H1 (cell line): ENCODE data around the gene FADD. TPM values are rescaled to one million over a fixed set of nuclear protein-coding genes. Genes with fewer than 3 reads are reported as not detected.

ENCODE experiments used
- CTCF ChIA-PET: fragments of 300-600 bp; sonication (Branson Sonifier 250); formaldehyde crosslinking; loops from one replicate; lab custom pipeline; 2021; ENCODE audit not compliant: partially characterized antibody; lab: Charles Lee
- POLR2A ChIA-PET: fragments of 300-600 bp; sonication (Branson Sonifier 250); formaldehyde crosslinking; loops from one replicate; lab custom pipeline; 2021; ENCODE audit warnings: inconsistent platforms; ENCODE audit not compliant: partially characterized antibody; lab: Charles Lee
- DNase-seq, 2 experiments: peaks; one replicate each; pipeline versions ENCODE4 v3.0.0 to v3.0.0-alpha.2; 2010 to 2022; ENCODE audit warnings: low spot score in 2 of 2, low read depth in 1 of 2, mixed read lengths in 1 of 2
- FAIRE-seq: peaks from 2 replicates; lab custom pipeline; 2011; peaks lifted over from hg19 to GRCh38; lab: Jason Lieb, UNC
- H2AFZ ChIP-seq: 2 replicates; pipeline ENCODE4 v1.8.1; 2012; ENCODE audit warnings: low read length, inconsistent platforms
- H2AK5ac ChIP-seq: 2 replicates; pipeline ENCODE4 v1.6.1; 2013; ENCODE audit warnings: low read depth, low read length
- H2BK120ac ChIP-seq: replicated peaks from 2 replicates; pipeline ENCODE3; 2013; ENCODE audit warnings: low read depth, low read length, inconsistent platforms
- H2BK12ac ChIP-seq: 2 replicates; pipeline ENCODE4 v1.6.1; 2013; ENCODE audit warnings: low read depth, low read length
- H2BK15ac ChIP-seq: 2 replicates; pipeline ENCODE4 v1.6.1; 2013; ENCODE audit warnings: low read length
- H2BK20ac ChIP-seq: 2 replicates; pipeline ENCODE4 v1.6.1; 2013; ENCODE audit warnings: low read length
- H2BK5ac ChIP-seq: 2 replicates; pipeline ENCODE4 v1.6.1; 2013; ENCODE audit warnings: low read depth, low read length
- H3K14ac ChIP-seq: 2 replicates; pipeline ENCODE4 v1.6.1; 2013; ENCODE audit warnings: inconsistent platforms; ENCODE audit not compliant: insufficient read length
- H3K18ac ChIP-seq: 2 replicates; pipeline ENCODE4 v1.6.1; 2013; ENCODE audit warnings: low read length; ENCODE audit errors: extremely low read depth
- H3K23ac ChIP-seq: 2 replicates; pipeline ENCODE4 v1.6.1; 2013; ENCODE audit warnings: inconsistent platforms; ENCODE audit not compliant: insufficient read length
- H3K23me2 ChIP-seq: 2 replicates; pipeline ENCODE4 v1.6.1; 2013; ENCODE audit warnings: low read depth, low read length
- H3K27ac ChIP-seq: 2 replicates; pipeline ENCODE4 v1.6.1; 2011; ENCODE audit warnings: low read depth, low read length, inconsistent platforms
- H3K27me3 ChIP-seq, 4 experiments: replicated peaks in 1 of 4; 1 replicate in 1 of 4; 2 replicates in 3 of 4; pipeline versions ENCODE4 v1.6.1 to v1.8.1; 2011 to 2013; ENCODE audit warnings: low read length in 3 of 4, mild to moderate bottlenecking in 3 of 4, inconsistent platforms in 2 of 4, mixed read lengths in 2 of 4, moderate library complexity in 1 of 4; ENCODE audit not compliant: control insufficient read depth in 3 of 4, insufficient read depth in 3 of 4; ENCODE audit errors: extremely low read depth in 1 of 4
- H3K36me3 ChIP-seq, 4 experiments: 2 replicates each; pipeline versions ENCODE4 v1.6.1 to v1.8.1; 2011 to 2013; ENCODE audit warnings: mild to moderate bottlenecking in 4 of 4, low read length in 3 of 4, moderate library complexity in 2 of 4, control low read depth in 1 of 4, inconsistent platforms in 1 of 4; ENCODE audit not compliant: insufficient read depth in 4 of 4, control insufficient read depth in 2 of 4
- H3K4ac ChIP-seq: replicated peaks from 2 replicates; pipeline ENCODE3; 2013; ENCODE audit warnings: low read length, low read depth, mixed read lengths, inconsistent platforms; ENCODE audit not compliant: insufficient read length
- H3K4me1 ChIP-seq, 4 experiments: replicated peaks in 1 of 4; 1 replicate in 1 of 4; 2 replicates in 3 of 4; pipeline versions ENCODE4 v1.6.1 to v1.8.1; 2011 to 2013; ENCODE audit warnings: low read length in 3 of 4, inconsistent platforms in 2 of 4, mixed read lengths in 1 of 4; ENCODE audit not compliant: insufficient read depth in 4 of 4, control insufficient read depth in 3 of 4
- H3K4me2 ChIP-seq, 2 experiments: 2 replicates each; pipeline versions ENCODE4 v1.6.1 to v1.8.1; 2011 to 2013; ENCODE audit warnings: low read depth in 2 of 2, low read length in 2 of 2, control low read depth in 1 of 2, inconsistent platforms in 1 of 2, mild to moderate bottlenecking in 1 of 2; ENCODE audit not compliant: insufficient read depth in 1 of 2
- H3K4me3 ChIP-seq, 4 experiments: fragments of 200-600, 300-600 bp in 1 of 4; sonication (generic), shearing (Covaris generic), sonication (Bioruptor Twin) in 1 of 4; 2 replicates each; pipeline versions ENCODE4 v1.5.1 to v1.8.1; 2011 to 2016; ENCODE audit warnings: low read length in 4 of 4, low read depth in 3 of 4, control low read depth in 2 of 4, inconsistent platforms in 2 of 4, mild to moderate bottlenecking in 2 of 4, mixed read lengths in 1 of 4, moderate library complexity in 1 of 4; ENCODE audit not compliant: insufficient read depth in 2 of 4; ENCODE audit errors: extremely low read depth in 1 of 4
- H3K56ac ChIP-seq: replicated peaks from 2 replicates; pipeline ENCODE3; 2013; ENCODE audit warnings: low read depth, mild to moderate bottlenecking, mixed read lengths, low read length, inconsistent platforms; ENCODE audit not compliant: insufficient read length
- H3K79me1 ChIP-seq: 2 replicates; pipeline ENCODE4 v1.6.1; 2013; ENCODE audit warnings: low read depth, low read length, control low read depth
- H3K79me2 ChIP-seq, 2 experiments: 2 replicates each; pipeline versions ENCODE4 v1.6.1 to v1.8.1; 2012 to 2013; ENCODE audit warnings: low read length in 2 of 2, mild to moderate bottlenecking in 2 of 2, inconsistent platforms in 1 of 2; ENCODE audit not compliant: insufficient read depth in 2 of 2, control insufficient read depth in 1 of 2
- H3K9ac ChIP-seq, 4 experiments: replicated peaks in 1 of 4; 1 replicate in 1 of 4; 2 replicates in 3 of 4; pipeline versions ENCODE4 v1.6.1 to v1.8.1; 2011 to 2013; ENCODE audit warnings: low read depth in 3 of 4, low read length in 3 of 4, control low read depth in 2 of 4, mild to moderate bottlenecking in 2 of 4, moderate library complexity in 2 of 4, inconsistent platforms in 1 of 4; ENCODE audit errors: extremely low read depth in 1 of 4
- H3K9me3 ChIP-seq, 2 experiments: 2 replicates each; pipeline versions ENCODE4 v1.6.1 to v1.8.1; 2012 to 2013; ENCODE audit warnings: mild to moderate bottlenecking in 2 of 2, moderate library complexity in 2 of 2, control low read depth in 1 of 2, inconsistent platforms in 1 of 2, low read depth in 1 of 2, low read length in 1 of 2, mixed read lengths in 1 of 2; ENCODE audit not compliant: insufficient read depth in 2 of 2
- H4K20me1 ChIP-seq, 2 experiments: replicated peaks in 1 of 2; 2 replicates each; pipeline versions ENCODE3 to v1.8.1; 2011 to 2013; ENCODE audit warnings: inconsistent platforms in 2 of 2, low read length in 2 of 2, mild to moderate bottlenecking in 1 of 2; ENCODE audit not compliant: insufficient read depth in 2 of 2, control insufficient read depth in 1 of 2
- H4K5ac ChIP-seq: 2 replicates; pipeline ENCODE4 v1.6.1; 2013; ENCODE audit warnings: low read length, low read depth, mixed read lengths, inconsistent platforms; ENCODE audit not compliant: insufficient read length
- H4K8ac ChIP-seq: 2 replicates; pipeline ENCODE4 v1.8.0; 2013; ENCODE audit warnings: mild to moderate bottlenecking, moderate library complexity, low read length, inconsistent platforms; ENCODE audit not compliant: insufficient read depth; ENCODE audit errors: extremely low read depth
- H4K91ac ChIP-seq: replicated peaks from 2 replicates; pipeline ENCODE3; 2013; ENCODE audit warnings: low read length, mixed read lengths, inconsistent platforms; ENCODE audit not compliant: insufficient read length
- BRCA1 ChIP-seq: IDR thresholded peaks from 2 replicates; pipeline ENCODE4 v1.6.1; 2012; ENCODE audit warnings: low read depth, low read length, improper control_type of control experiment
- CTCF ChIP-seq, 3 experiments: IDR thresholded peaks; 1 replicate in 2 of 3; 2 replicates in 1 of 3; pipeline versions ENCODE4 v1.5.1 to v1.6.1; 2011; ENCODE audit warnings: low read length in 3 of 3, mild to moderate bottlenecking in 3 of 3, inconsistent platforms in 2 of 3, low read depth in 1 of 3, moderate library complexity in 1 of 3; ENCODE audit not compliant: insufficient read depth in 1 of 3; ENCODE audit errors: control extremely low read depth in 1 of 3
- MAX ChIP-seq: IDR thresholded peaks from 2 replicates; pipeline ENCODE4 v1.6.1; 2012; ENCODE audit warnings: inconsistent platforms
- RAD21 ChIP-seq, 2 experiments: IDR thresholded peaks in 1 of 2; conservative IDR thresholded peaks in 1 of 2; 2 replicates each; pipeline ENCODE4 v1.6.1; 2011; ENCODE audit warnings: low read depth in 2 of 2, low read length in 2 of 2, improper control_type of control experiment in 1 of 2, inconsistent platforms in 1 of 2, mild to moderate bottlenecking in 1 of 2, moderate library complexity in 1 of 2
- WGBS, 2 experiments: shearing (Covaris generic) in 1 of 2; methylation state at CpG; one replicate each; pipeline versions ENCODE4 v1.1.6 to v1.1.7; 2013 to 2015; ENCODE audit warnings: low lambda C conversion rate in 2 of 2, mixed read lengths in 2 of 2, inconsistent platforms in 1 of 2, low coverage in 1 of 2, missing lambda C conversion rate in 1 of 2; ENCODE audit not compliant: insufficient replicate concordance in 2 of 2, insufficient coverage in 1 of 2, insufficient read length in 1 of 2; ENCODE audit errors: extremely low coverage in 1 of 2, missing lambda C conversion rate in 1 of 2; 5-methylcytosine and 5-hydroxymethylcytosine counted together
- polyA plus RNA-seq, 7 experiments: library from polyadenylated mRNA; depleted of rRNA in 3 of 7; stranded (reverse) in 5 of 7; unstranded in 2 of 7; fragments of >200 nt in 5 of 7; fragments of 200-250 nt in 2 of 7; gene quantifications; 1 replicate in 5 of 7; 2 replicates in 1 of 7; 4 replicates in 1 of 7; pipeline versions ENCODE4 v1.2.1 to v1.2.3, GENCODE V29; 2011 to 2013; ENCODE audit warnings: missing spikeins in 2 of 7, mixed read lengths in 2 of 7
- total RNA-seq: library from RNA; stranded (reverse); fragmentation: NEBNext Ultra II Directional; extraction: Animal tissue kit (Norgen Biotek cat#: 25700); gene quantifications from 2 replicates; pipeline ENCODE4 v1.2.1, GENCODE V29; 2021

FADD gene
- total and polyA plus RNA-seq, 2 of the 8 experiments (the other 6 are each of a cell fraction or from before 2014, with no cell fraction given), result 29.0 to 43.9 TPM

GRCh38 chr11:70226967-70227366 lies 23.9 kb downstream of the FADD start:
- Histone ChIP-seq H3K9ac (no peak overlapping the region), H3K79me1 (no peaks in the 10 kb centered on the region), H2BK15ac (peak overlapping the region; percentile 65; the same call in 1 of the 2 replicates), H3K56ac (no peak overlapping the region), H4K5ac (no peak overlapping the region), H3K27me3 (no peaks in the 10 kb centered on the region), H3K9me3 (no peaks in the 10 kb centered on the region), H3K23me2 (no peaks in the 10 kb centered on the region), H2BK5ac (peak overlapping the region; percentile 90; the same call in 1 of the 2 replicates), H3K4ac (no peak overlapping the region), H2AFZ (no peak overlapping the region), H3K79me2 (no peaks in the 10 kb centered on the region), H3K27ac (no peak overlapping the region), H2BK20ac (peak overlapping the region; percentile 98; the same call in 1 of the 2 replicates), H3K23ac (no peak overlapping the region), H4K91ac (peak overlapping the region; percentile 63), H3K4me2 (no peak overlapping the region), H3K14ac (no peak overlapping the region), H3K4me3 (no peak overlapping the region), H4K20me1 (no peaks in the 10 kb centered on the region), H2AK5ac (no peak overlapping the region), H3K36me3 (no peaks in the 10 kb centered on the region), H2BK12ac (peak overlapping the region; percentile 84; the same call in 1 of the 2 replicates), H3K4me1 (peaks cover 4 to 13% (median 10%) of the 10 kb centered on the region in 4 experiments), H3K18ac (peak overlapping the region; percentile 83), H4K8ac (no peak overlapping the region), H2BK120ac (no peak overlapping the region)
- peak in 1 of 2 experiments; percentile 75 for DNase-seq
- TF ChIP-seq BRCA1 (no peak), MAX (peak; percentile 51), RAD21 (IDR thresholded peaks at IDR 0.05 in 1 of 2, conservative IDR thresholded peaks at IDR 0.05 in 1 of 2; ENCODE audit: low read depth in 2 of 2, low read length in 2 of 2) (peak; percentile 53 to 57), CTCF (IDR thresholded peaks at IDR 0.05; ENCODE audit: control extremely low read depth in 1 of 3, insufficient read depth in 1 of 3, low read depth in 1 of 3, low read length in 3 of 3) (peak; percentile 53 to 73 (median 64))
- FAIRE-seq, result no peak
- ChIA-PET POLR2A (interaction anchor here (1.4 to 1.8 kb wide), 2 partner anchors 18 to 43 kb away, joined by 4 to 5 read pairs; no protein-coding TSS in a partner anchor), CTCF (interaction anchor here (0.7 to 1.6 kb wide), 11 partner anchors 13 to 278 kb away, joined by 3 to 7 read pairs (median 3); no protein-coding TSS in a partner anchor)
- WGBS, 2 experiments, result 60% methylated on average over 9 of the region's 9 CpGs; no CpG with 5 or more reads in 1 of the 2 experiments
